ENCODE measurements around the gene SOX13.

- TF ChIP-seq CTCF (IDR thresholded peaks at IDR 0.05) (no peak), POLR2A (IDR thresholded peaks at IDR 0.05) (no peak)
These were observed 30.4 kb upstream of the SOX13 start for GRCh38 chr1:204042516-204042915.
